ENCODE results near the gene ASB13.
A peak's percentile ranks its signal among the peaks of the same experiment; 100 is the strongest.

DNA sequence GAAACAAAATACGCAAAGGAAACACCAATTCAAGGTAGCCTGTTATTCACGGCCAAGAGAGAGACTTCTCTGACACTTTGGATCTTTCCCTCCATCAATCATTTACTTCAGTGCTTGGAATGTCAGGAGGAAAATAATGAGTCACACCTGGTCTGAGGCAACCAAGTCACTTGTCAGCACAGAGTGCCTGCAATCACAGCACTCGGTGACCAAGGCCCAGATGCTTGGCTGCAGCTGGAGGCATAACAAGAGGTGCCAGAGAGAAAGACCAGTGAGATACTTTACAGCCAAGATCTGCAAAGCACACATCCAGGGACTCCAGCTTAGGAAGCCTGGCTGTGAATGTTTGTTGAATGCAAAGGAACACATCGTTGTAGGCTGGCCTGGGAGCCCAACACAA, 33.9 kb downstream of the ASB13 start:
- peak; percentile 35 to 66 (median 60) for TF ChIP-seq POLR2AphosphoS5 (IDR thresholded peaks at IDR 0.05)
- no peak for TF ChIP-seq POLR2A (IDR thresholded peaks at IDR 0.05)

All from stomach (tissue), 4 donors.